MCF 10A (cell line): ENCODE measurements around the gene NECTIN4. TPM values are rescaled to one million over a fixed set of nuclear protein-coding genes. Genes with fewer than 3 reads are reported as not detected.
A peak's percentile ranks its signal among the peaks of the same experiment; 100 is the strongest.

Experiments used
- BruUV-seq: library from RNA; stranded (reverse); fragments of 400-500 nt; replicated peaks from 2 replicates; lab custom pipeline; 2021; lab: Mats Ljungman, UMichigan
- CTCF ChIA-PET: fragments of 300-600 bp; sonication (Branson Sonifier 250); formaldehyde crosslinking; extraction: SDS; loops from one replicate; lab custom pipeline; 2021; ENCODE audit warnings: antibody characterized with exemption, inconsistent platforms; lab: Yijun Ruan, JAX
- POLR2A ChIA-PET: fragments of 300-600, 350-650 bp; sonication (Branson Sonifier 250); formaldehyde crosslinking; extraction: SDS; loops from one replicate; lab custom pipeline; 2020; ENCODE audit warnings: antibody characterized with exemption, inconsistent platforms; lab: Yijun Ruan, JAX
- DNase-seq: peaks from one replicate; pipeline ENCODE4 v3.0.0-alpha.2; 2018; ENCODE audit not compliant: unreplicated experiment
- H3K27ac Mint-ChIP-seq: one replicate; pipeline ENCODE4 v1.8.0; 2022; ENCODE audit warnings: mild to moderate bottlenecking, low read depth, mixed read lengths; ENCODE audit not compliant: unreplicated experiment
- H3K27me3 Mint-ChIP-seq: one replicate; pipeline ENCODE4 v1.8.0; 2022; ENCODE audit warnings: mixed read lengths; ENCODE audit not compliant: insufficient read depth, unreplicated experiment
- H3K36me3 Mint-ChIP-seq: one replicate; pipeline ENCODE4 v1.8.0; 2022; ENCODE audit warnings: mild to moderate bottlenecking, moderate library complexity, mixed read lengths; ENCODE audit not compliant: insufficient read depth, unreplicated experiment
- H3K4me1 Mint-ChIP-seq: one replicate; pipeline ENCODE4 v1.8.0; 2022; ENCODE audit warnings: mixed read lengths; ENCODE audit not compliant: insufficient read depth, unreplicated experiment
- H3K4me3 Mint-ChIP-seq: one replicate; pipeline ENCODE4 v1.8.0; 2022; ENCODE audit warnings: mild to moderate bottlenecking, moderate library complexity, mixed read lengths; ENCODE audit not compliant: unreplicated experiment
- H3K9me3 Mint-ChIP-seq: one replicate; pipeline ENCODE4 v1.8.0; 2022; ENCODE audit warnings: mixed read lengths; ENCODE audit not compliant: unreplicated experiment
- intact Hi-C: fragments of 100-400 bp; cut with micrococcal nuclease; formaldehyde crosslinking; loops from 2 replicates; pipeline ENCODE4 v1.14.1; 2022
- total RNA-seq: library from RNA; stranded (reverse); gene quantifications from 2 replicates; pipeline ENCODE4 v1.2.3, GENCODE V29; 2022
- TF ChIP-seq, protein P1 (sequence below): fragments of 200-600 bp; IDR thresholded peaks from one replicate; pipeline ENCODE4 v1.8.0; 2022; ENCODE audit warnings: antibody characterized with exemption, mild to moderate bottlenecking; ENCODE audit not compliant: unreplicated experiment

Gene NECTIN4
- total RNA-seq, 1 experiment from 2014 or later, result 7.0 TPM

DNA sequence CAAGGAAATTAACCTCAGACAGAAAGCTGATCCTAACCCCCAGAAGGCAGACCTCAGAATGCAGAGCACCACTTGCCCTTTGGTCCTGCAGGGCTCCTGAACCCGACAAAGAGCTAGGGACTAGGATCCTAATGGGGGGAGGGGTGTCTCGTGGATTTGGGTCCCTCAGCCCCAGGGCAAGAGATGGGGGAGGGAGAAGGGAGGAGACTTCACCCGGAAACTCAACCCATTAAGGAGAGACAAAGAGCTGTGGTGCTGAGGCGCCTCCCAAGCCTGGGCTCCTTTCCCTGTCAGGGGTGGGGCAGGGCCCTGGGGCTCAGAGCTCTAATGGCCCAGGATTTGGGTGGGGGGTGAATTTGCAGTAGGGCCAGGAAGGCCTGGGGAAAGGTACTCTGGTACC lies 2.9 kb downstream of the NECTIN4 start:
- Mint-ChIP-seq H3K4me1 (peaks cover 60% of the 10 kb centered on the region), H3K36me3 (peaks cover 6% of the 10 kb centered on the region), H3K4me3 (no peak overlapping the region), H3K27me3 (no peaks in the 10 kb centered on the region), H3K27ac (peak overlapping the region; percentile 17), H3K9me3 (no peaks in the 10 kb centered on the region)
- DNase-seq, result no peak
- ChIA-PET POLR2A (interaction anchor here (0.7 to 2.3 kb wide), 9 partner anchors 9 to 75 kb away, joined by 3 to 10 read pairs (median 4); partner anchors contain the start of genes NIT1, PFDN2 and USF1), CTCF (interaction anchor here (0.5 to 7.0 kb wide), 9 partner anchors 11 to 663 kb away, joined by 3 to 80 read pairs (median 4); partner anchors contain the start of genes ARHGAP30, DUSP12, KLHDC9 and USF1)
- no TSS peak for BruUV-seq
- intact Hi-C loops, result loop anchor here (10.0 kb wide), 1 partner anchor 742 kb away; the partner anchor contains the start of genes COPA and NCSTN
- TF ChIP-seq, protein P1, sequence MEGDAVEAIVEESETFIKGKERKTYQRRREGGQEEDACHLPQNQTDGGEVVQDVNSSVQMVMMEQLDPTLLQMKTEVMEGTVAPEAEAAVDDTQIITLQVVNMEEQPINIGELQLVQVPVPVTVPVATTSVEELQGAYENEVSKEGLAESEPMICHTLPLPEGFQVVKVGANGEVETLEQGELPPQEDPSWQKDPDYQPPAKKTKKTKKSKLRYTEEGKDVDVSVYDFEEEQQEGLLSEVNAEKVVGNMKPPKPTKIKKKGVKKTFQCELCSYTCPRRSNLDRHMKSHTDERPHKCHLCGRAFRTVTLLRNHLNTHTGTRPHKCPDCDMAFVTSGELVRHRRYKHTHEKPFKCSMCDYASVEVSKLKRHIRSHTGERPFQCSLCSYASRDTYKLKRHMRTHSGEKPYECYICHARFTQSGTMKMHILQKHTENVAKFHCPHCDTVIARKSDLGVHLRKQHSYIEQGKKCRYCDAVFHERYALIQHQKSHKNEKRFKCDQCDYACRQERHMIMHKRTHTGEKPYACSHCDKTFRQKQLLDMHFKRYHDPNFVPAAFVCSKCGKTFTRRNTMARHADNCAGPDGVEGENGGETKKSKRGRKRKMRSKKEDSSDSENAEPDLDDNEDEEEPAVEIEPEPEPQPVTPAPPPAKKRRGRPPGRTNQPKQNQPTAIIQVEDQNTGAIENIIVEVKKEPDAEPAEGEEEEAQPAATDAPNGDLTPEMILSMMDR, result no peak

DNA sequence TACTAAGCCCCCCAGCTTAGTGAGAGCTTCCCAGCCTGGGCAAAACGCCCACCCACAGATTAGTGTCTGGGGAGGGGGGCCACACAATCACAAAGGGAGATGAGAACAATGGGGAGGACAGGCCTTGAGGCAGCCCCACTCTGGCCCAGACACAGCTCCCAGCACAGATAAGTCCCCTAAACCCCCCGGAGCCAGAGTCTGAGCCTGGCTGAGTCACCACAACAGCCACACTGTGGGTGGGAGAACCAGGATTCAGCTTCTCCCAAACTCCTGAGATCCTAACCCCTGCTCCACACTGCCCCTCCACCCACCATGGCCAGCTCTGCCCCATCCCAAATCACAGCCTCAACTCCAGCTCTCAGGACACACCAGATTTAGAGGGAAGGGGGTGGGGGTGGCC lies 4.2 kb downstream of the NECTIN4 start:
- DNase-seq, result no peak
- H3K4me1 Mint-ChIP-seq, result peaks cover 73% of the 10 kb centered on the region
- BruUV-seq, result no TSS peak
- ChIA-PET CTCF (interaction anchor here (0.6 to 7.0 kb wide), 9 partner anchors 12 to 1326 kb away, joined by 3 to 80 read pairs (median 4); partner anchors contain the start of gene KLHDC9), POLR2A (interaction anchor here (0.5 to 3.4 kb wide), 5 partner anchors 10 to 81 kb away, joined by 3 to 29 read pairs (median 10); partner anchors contain the start of gene F11R)
- H3K4me3 Mint-ChIP-seq, result no peak overlapping the region
- peak overlapping the region; percentile 17 for H3K27ac Mint-ChIP-seq
- intact Hi-C loops, result loop anchor here (10.0 kb wide), 1 partner anchor 740 kb away; the partner anchor contains the start of genes COPA and NCSTN
- H3K36me3 Mint-ChIP-seq, result peaks cover 6% of the 10 kb centered on the region
- H3K27me3 Mint-ChIP-seq, result no peaks in the 10 kb centered on the region
- TF ChIP-seq, protein P1, result no peak
- no peaks in the 10 kb centered on the region for H3K9me3 Mint-ChIP-seq

DNA sequence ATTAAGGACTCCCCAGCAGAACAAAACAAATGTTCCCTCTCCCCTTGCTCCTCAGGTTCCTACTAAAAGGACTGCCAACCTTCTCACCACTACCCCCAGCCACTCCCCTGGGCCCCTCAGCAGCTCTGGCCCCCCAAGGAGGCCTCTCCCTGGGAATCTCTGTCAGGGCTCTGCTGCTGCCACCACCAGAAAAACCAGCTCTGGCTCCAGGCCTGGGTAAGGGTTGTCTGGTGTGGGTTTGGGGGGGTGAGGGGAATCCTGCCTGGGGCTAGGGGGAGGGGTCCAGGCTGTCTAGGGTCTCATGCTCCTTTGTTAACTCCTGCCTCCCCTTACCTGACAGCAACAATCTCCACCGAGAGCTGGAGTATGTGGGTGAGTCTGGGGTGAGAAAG lies 4.8 kb downstream of the NECTIN4 start:
- BruUV-seq, result no TSS peak
- intact Hi-C loops, result loop anchor here (10.0 kb wide), 1 partner anchor 740 kb away; the partner anchor contains the start of genes COPA and NCSTN
- peaks cover 6% of the 10 kb centered on the region for H3K36me3 Mint-ChIP-seq
- CTCF ChIA-PET, result interaction anchor here (0.5 to 7.0 kb wide), 8 partner anchors 11 to 133 kb away, joined by 3 to 80 read pairs (median 6); partner anchors contain the start of gene KLHDC9
- POLR2A ChIA-PET, result interaction anchor here (0.7 to 3.4 kb wide), 5 partner anchors 9 to 234 kb away, joined by 3 to 29 read pairs (median 14); partner anchors contain the start of genes F11R and USF1
- peaks cover 76% of the 10 kb centered on the region for H3K4me1 Mint-ChIP-seq
- H3K9me3 Mint-ChIP-seq, result no peaks in the 10 kb centered on the region
- H3K4me3 Mint-ChIP-seq, result no peak overlapping the region
- no peak for DNase-seq
- H3K27ac Mint-ChIP-seq, result peak overlapping the region; percentile 17
- TF ChIP-seq, protein P1, result no peak
- H3K27me3 Mint-ChIP-seq, result no peaks in the 10 kb centered on the region
